Measurements from ENCODE around the gene KIF6.
"Not testable (repeated sequence)": the region's sequence is repeated elsewhere in the genome, so short reads cannot be mapped to it uniquely, and the experiment has no call there.

KIF6 gene

GRCh38 chr6:39292637-39293036 is 432.6 kb downstream of the KIF6 start:
- DNase-seq (ENCODE audit: extremely low read depth, low read depth) = no peak
- TF ChIP-seq CTCF (IDR thresholded peaks at IDR 0.05; ENCODE audit: low read depth, low read length, missing control alignments) = no peak
- no peak overlapping the region for H3K4me3 ChIP-seq (replicated peaks; ENCODE audit: low read depth, low read length)

- no peak overlapping the region for H3K4me3 ChIP-seq (replicated peaks; ENCODE audit: low read depth, low read length)
- DNase-seq (ENCODE audit: extremely low read depth, low read depth) = no peak
- TF ChIP-seq CTCF (IDR thresholded peaks at IDR 0.05; ENCODE audit: low read depth, low read length, missing control alignments) = no peak
Observed at GRCh38 chr6:39289490-39289889, 435.7 kb downstream of the KIF6 start.

GRCh38 chr6:39287601-39288000 is 437.6 kb downstream of the KIF6 start:
- DNase-seq (ENCODE audit: extremely low read depth, low read depth) = no peak
- H3K4me3 ChIP-seq (replicated peaks; ENCODE audit: low read depth, low read length) = no peak overlapping the region
- no peak for TF ChIP-seq CTCF (IDR thresholded peaks at IDR 0.05; ENCODE audit: low read depth, low read length, missing control alignments)

- DNase-seq (ENCODE audit: extremely low read depth, low read depth); H3K4me3 ChIP-seq (replicated peaks; ENCODE audit: low read depth, low read length): not testable (repeated sequence)
Observed at GRCh38 chr6:39286596-39286995, 438.6 kb downstream of the KIF6 start.

- DNase-seq (ENCODE audit: extremely low read depth, low read depth) = no peak
- H3K4me3 ChIP-seq (replicated peaks; ENCODE audit: low read depth, low read length) = no peak overlapping the region
- TF ChIP-seq CTCF (IDR thresholded peaks at IDR 0.05; ENCODE audit: low read depth, low read length, missing control alignments) = no peak
Observed at GRCh38 chr6:39282774-39283173, 442.4 kb downstream of the KIF6 start.

- no peak for TF ChIP-seq CTCF (IDR thresholded peaks at IDR 0.05; ENCODE audit: low read depth, low read length, missing control alignments)
- no peak for DNase-seq (ENCODE audit: extremely low read depth, low read depth)
- no peak overlapping the region for H3K4me3 ChIP-seq (replicated peaks; ENCODE audit: low read depth, low read length)
Observed at GRCh38 chr6:39281312-39281980, 443.8 kb downstream of the KIF6 start.

- no peak for DNase-seq (ENCODE audit: extremely low read depth, low read depth)
- no peak for TF ChIP-seq CTCF (IDR thresholded peaks at IDR 0.05; ENCODE audit: low read depth, low read length, missing control alignments)
- no peak overlapping the region for H3K4me3 ChIP-seq (replicated peaks; ENCODE audit: low read depth, low read length)
Observed at GRCh38 chr6:39280247-39280731, 444.9 kb downstream of the KIF6 start.
